SK-N-SH (cell line): ENCODE results near the gene DCAF16. TPM values are rescaled to one million over a fixed set of nuclear protein-coding genes. Genes with fewer than 3 reads are reported as not detected.
"Not testable (repeated sequence)": the region's sequence is repeated elsewhere in the genome, so short reads cannot be mapped to it uniquely, and the experiment has no call there.

Experiments used
- CTCF ChIA-PET: fragments of 300-600, 350-600 bp; formaldehyde crosslinking; extraction: SDS; loops from one replicate; lab custom pipeline; 2021; lab: Yijun Ruan, JAX
- POLR2A ChIA-PET: fragments of 350-600 bp; sonication (Branson Sonifier 250); formaldehyde crosslinking; extraction: SDS; loops from one replicate; lab custom pipeline; 2020; ENCODE audit warnings: antibody characterized with exemption, inconsistent platforms; lab: Yijun Ruan, JAX
- DNase-seq: peaks from one replicate; pipeline ENCODE4 v3.0.0; 2012
- H2AFZ ChIP-seq: fragments of 200-600 bp; sonication (generic); 2 replicates; pipeline ENCODE4 v1.8.1; 2016; ENCODE audit warnings: antibody characterized with exemption, mild to moderate bottlenecking, low read depth
- H3F3A ChIP-seq: fragments of 200-600 bp; sonication (generic); replicated peaks from 2 replicates; pipeline ENCODE3; 2016; ENCODE audit warnings: antibody characterized with exemption, mild to moderate bottlenecking; ENCODE audit not compliant: insufficient read depth
- H3K27ac ChIP-seq, 2 experiments: fragments of 200-500 bp in 1 of 2; fragments of 200-600 bp in 1 of 2; sonication (Bioruptor generic) in 1 of 2; sonication (generic), shearing (Covaris generic) in 1 of 2; 2 replicates each; pipeline versions ENCODE4 v1.5.1 to v1.6.1; 2014 to 2016; ENCODE audit warnings: low read depth in 2 of 2, inconsistent platforms in 1 of 2, low read length in 1 of 2, mild to moderate bottlenecking in 1 of 2, mixed read lengths in 1 of 2
- H3K27me3 ChIP-seq: fragments of 200-600 bp; sonication (generic), shearing (Covaris generic); 2 replicates; pipeline ENCODE4 v1.6.1; 2016; ENCODE audit warnings: mixed run types; ENCODE audit not compliant: insufficient read depth
- H3K36me3 ChIP-seq, 2 experiments: fragments of 200-500 bp in 1 of 2; fragments of 200-600 bp in 1 of 2; sonication (Bioruptor generic) in 1 of 2; sonication (generic) in 1 of 2; replicated peaks in 1 of 2; 2 replicates each; pipeline versions ENCODE3 to v1.5.1; 2014 to 2016; ENCODE audit warnings: low read length in 1 of 2, mild to moderate bottlenecking in 1 of 2; ENCODE audit not compliant: insufficient read depth in 2 of 2, control insufficient read depth in 1 of 2
- H3K4me1 ChIP-seq, 2 experiments: fragments of 200-500 bp in 1 of 2; fragments of 200-600 bp in 1 of 2; sonication (Bioruptor generic) in 1 of 2; sonication (generic), shearing (Covaris generic) in 1 of 2; 2 replicates each; pipeline versions ENCODE4 v1.5.1 to v1.6.1; 2014 to 2016; ENCODE audit warnings: low read depth in 1 of 2, low read length in 1 of 2, mixed run types in 1 of 2; ENCODE audit not compliant: insufficient read depth in 2 of 2, control insufficient read depth in 1 of 2
- H3K4me2 ChIP-seq: fragments of 200-600 bp; sonication (generic), shearing (Covaris generic); 2 replicates; pipeline ENCODE4 v1.6.1; 2017; ENCODE audit warnings: mixed run types
- H3K4me3 ChIP-seq, 2 experiments: fragments of 200-500 bp in 1 of 2; fragments of 200-600 bp in 1 of 2; sonication (Bioruptor generic) in 1 of 2; sonication (generic), shearing (Covaris generic) in 1 of 2; 2 replicates each; pipeline versions ENCODE4 v1.5.1 to v1.8.1; 2014 to 2016; ENCODE audit warnings: low read depth in 2 of 2, inconsistent platforms in 1 of 2, low read length in 1 of 2, mild to moderate bottlenecking in 1 of 2, mixed read lengths in 1 of 2, moderate library complexity in 1 of 2
- H3K79me2 ChIP-seq: fragments of 200-600 bp; sonication (generic); 2 replicates; pipeline ENCODE4 v1.8.1; 2017; ENCODE audit warnings: mild to moderate bottlenecking; ENCODE audit not compliant: insufficient read depth
- H3K9ac ChIP-seq: fragments of 200-600 bp; sonication (generic); 2 replicates; pipeline ENCODE4 v1.6.1; 2017; ENCODE audit warnings: mixed run types
- H3K9me2 ChIP-seq: fragments of 200-600 bp; sonication (generic); 2 replicates; pipeline ENCODE4 v1.6.1; 2017; ENCODE audit warnings: mixed run types
- H3K9me3 ChIP-seq: fragments of 200-600 bp; sonication (generic); 2 replicates; pipeline ENCODE4 v1.6.1; 2017; ENCODE audit warnings: mixed run types, mild to moderate bottlenecking, moderate library complexity
- H4K20me1 ChIP-seq: fragments of 200-600 bp; sonication (generic); 2 replicates; pipeline ENCODE4 v1.6.1; 2017; ENCODE audit warnings: mild to moderate bottlenecking, mixed run types; ENCODE audit not compliant: insufficient read depth
- EZH2phosphoT487 ChIP-seq: fragments of 200-600 bp; sonication (generic); IDR thresholded peaks from 2 replicates; pipeline ENCODE4 v1.6.1; 2017; ENCODE audit warnings: low read depth, mixed run types, mild to moderate bottlenecking, antibody characterized with exemption, moderate library complexity, borderline replicate concordance
- FOSL2 ChIP-seq: IDR thresholded peaks from 2 replicates; pipeline ENCODE4 v1.4.0; 2012; ENCODE audit warnings: low read depth, mild to moderate bottlenecking, moderate library complexity, borderline replicate concordance
- FOXJ3 ChIP-seq: sonication (generic); formaldehyde crosslinking; IDR thresholded peaks from 2 replicates; pipeline ENCODE4 v1.5.1; 2020; ENCODE audit warnings: mild to moderate bottlenecking, missing genetic modification reagents
- MEF2A ChIP-seq: IDR thresholded peaks from 2 replicates; pipeline ENCODE4 v1.4.0; 2012; ENCODE audit warnings: low read depth, borderline replicate concordance
- MXI1 ChIP-seq: IDR thresholded peaks from 2 replicates; pipeline ENCODE4 v1.6.1; 2012; ENCODE audit warnings: mild to moderate bottlenecking, low read depth, low read length, improper control_type of control experiment
- RFX5 ChIP-seq: IDR thresholded peaks from 2 replicates; pipeline ENCODE4 v1.6.1; 2012; ENCODE audit warnings: mild to moderate bottlenecking, improper control_type of control experiment, low read length
- SMC3 ChIP-seq: IDR thresholded peaks from 2 replicates; pipeline ENCODE4 v1.6.1; 2012; ENCODE audit warnings: low read depth, low read length, improper control_type of control experiment
- TCF12 ChIP-seq: IDR thresholded peaks from 2 replicates; pipeline ENCODE4 v1.4.0; 2012
- YY1 ChIP-seq: IDR thresholded peaks from 2 replicates; pipeline ENCODE4 v1.4.0; 2012; ENCODE audit warnings: low read depth, mild to moderate bottlenecking
- WGBS: methylation state at CpG from one replicate; pipeline ENCODE4 v1.1.6; 2017; ENCODE audit warnings: low lambda C conversion rate; 5-methylcytosine and 5-hydroxymethylcytosine counted together
- polyA plus RNA-seq, 3 experiments: library from polyadenylated mRNA; depleted of rRNA; stranded (reverse); fragments of >200 nt; gene quantifications; 2 replicates each; pipeline ENCODE4 v1.2.3, GENCODE V29; 2012
- TF ChIP-seq, protein P1 (sequence below): fragments of 200-600 bp; sonication (generic); IDR thresholded peaks from 2 replicates; pipeline ENCODE4 v1.6.1; 2017; ENCODE audit warnings: antibody characterized with exemption, mild to moderate bottlenecking, moderate library complexity
- TF ChIP-seq, protein P2 (sequence below): IDR thresholded peaks from 2 replicates; pipeline ENCODE4; 2012
- TF ChIP-seq, protein P3 (sequence below): IDR thresholded peaks from 2 replicates; pipeline ENCODE4 v1.6.1; 2012; ENCODE audit warnings: mild to moderate bottlenecking, low read depth, low read length, moderate library complexity

The DCAF16 gene
- polyA plus RNA-seq, 1 of the 3 experiments (the other 2 are of a cell fraction): 23.5 TPM

DNA sequence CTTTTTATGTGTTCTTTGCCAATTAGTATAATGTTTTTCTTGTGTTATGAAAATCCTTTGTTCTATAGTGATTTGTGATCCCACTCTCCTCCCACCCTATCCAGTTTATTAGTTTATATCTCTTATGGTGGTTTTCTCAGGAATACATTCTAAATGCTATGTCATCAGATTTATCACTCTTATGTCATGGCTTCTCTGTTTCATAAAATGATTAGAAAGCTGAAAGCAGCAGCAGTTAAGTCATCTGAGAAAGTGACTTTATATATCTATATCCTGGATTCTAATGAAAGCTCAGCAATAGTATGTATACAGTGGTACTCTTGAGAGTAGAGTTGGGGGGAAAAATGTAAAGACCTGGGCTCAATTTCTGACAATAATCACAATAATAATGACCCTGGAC is 41.4 kb upstream of the DCAF16 start:
- Histone ChIP-seq H3K4me1 (no peaks in the 10 kb centered on the region; a peak in 1 of 4 replicates), H3K27ac (no peak overlapping the region), H3K27me3 (no peaks in the 10 kb centered on the region), H3K9me2 (no peaks in the 10 kb centered on the region), H3F3A (peaks cover 7% of the 10 kb centered on the region), H3K9ac (no peak overlapping the region), H3K4me3 (no peak overlapping the region), H4K20me1 (no peaks in the 10 kb centered on the region), H3K79me2 (no peaks in the 10 kb centered on the region; the same call in 1 of the 2 replicates), H2AFZ (no peak overlapping the region), H3K4me2 (no peak overlapping the region), H3K36me3 (peaks cover 0 to 13% of the 10 kb centered on the region in 2 experiments), H3K9me3 (peaks cover 4% of the 10 kb centered on the region; the same call in 1 of the 2 replicates)
- ChIA-PET CTCF (no interaction called here), POLR2A (no interaction called here)
- DNase-seq: no peak
- TF ChIP-seq MEF2A (no peak), TCF12 (no peak), FOSL2 (no peak), YY1 (no peak), MXI1 (no peak), RFX5 (no peak), EZH2phosphoT487 (no peak), FOXJ3 (CRISPR knock-in tag) (no peak), SMC3 (no peak)
- TF ChIP-seq, protein P1, sequence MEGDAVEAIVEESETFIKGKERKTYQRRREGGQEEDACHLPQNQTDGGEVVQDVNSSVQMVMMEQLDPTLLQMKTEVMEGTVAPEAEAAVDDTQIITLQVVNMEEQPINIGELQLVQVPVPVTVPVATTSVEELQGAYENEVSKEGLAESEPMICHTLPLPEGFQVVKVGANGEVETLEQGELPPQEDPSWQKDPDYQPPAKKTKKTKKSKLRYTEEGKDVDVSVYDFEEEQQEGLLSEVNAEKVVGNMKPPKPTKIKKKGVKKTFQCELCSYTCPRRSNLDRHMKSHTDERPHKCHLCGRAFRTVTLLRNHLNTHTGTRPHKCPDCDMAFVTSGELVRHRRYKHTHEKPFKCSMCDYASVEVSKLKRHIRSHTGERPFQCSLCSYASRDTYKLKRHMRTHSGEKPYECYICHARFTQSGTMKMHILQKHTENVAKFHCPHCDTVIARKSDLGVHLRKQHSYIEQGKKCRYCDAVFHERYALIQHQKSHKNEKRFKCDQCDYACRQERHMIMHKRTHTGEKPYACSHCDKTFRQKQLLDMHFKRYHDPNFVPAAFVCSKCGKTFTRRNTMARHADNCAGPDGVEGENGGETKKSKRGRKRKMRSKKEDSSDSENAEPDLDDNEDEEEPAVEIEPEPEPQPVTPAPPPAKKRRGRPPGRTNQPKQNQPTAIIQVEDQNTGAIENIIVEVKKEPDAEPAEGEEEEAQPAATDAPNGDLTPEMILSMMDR: no peak
- TF ChIP-seq, protein P2, sequence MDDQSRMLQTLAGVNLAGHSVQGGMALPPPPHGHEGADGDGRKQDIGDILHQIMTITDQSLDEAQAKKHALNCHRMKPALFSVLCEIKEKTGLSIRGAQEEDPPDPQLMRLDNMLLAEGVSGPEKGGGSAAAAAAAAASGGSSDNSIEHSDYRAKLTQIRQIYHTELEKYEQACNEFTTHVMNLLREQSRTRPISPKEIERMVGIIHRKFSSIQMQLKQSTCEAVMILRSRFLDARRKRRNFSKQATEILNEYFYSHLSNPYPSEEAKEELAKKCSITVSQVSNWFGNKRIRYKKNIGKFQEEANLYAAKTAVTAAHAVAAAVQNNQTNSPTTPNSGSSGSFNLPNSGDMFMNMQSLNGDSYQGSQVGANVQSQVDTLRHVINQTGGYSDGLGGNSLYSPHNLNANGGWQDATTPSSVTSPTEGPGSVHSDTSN: no peak
- TF ChIP-seq, protein P3, sequence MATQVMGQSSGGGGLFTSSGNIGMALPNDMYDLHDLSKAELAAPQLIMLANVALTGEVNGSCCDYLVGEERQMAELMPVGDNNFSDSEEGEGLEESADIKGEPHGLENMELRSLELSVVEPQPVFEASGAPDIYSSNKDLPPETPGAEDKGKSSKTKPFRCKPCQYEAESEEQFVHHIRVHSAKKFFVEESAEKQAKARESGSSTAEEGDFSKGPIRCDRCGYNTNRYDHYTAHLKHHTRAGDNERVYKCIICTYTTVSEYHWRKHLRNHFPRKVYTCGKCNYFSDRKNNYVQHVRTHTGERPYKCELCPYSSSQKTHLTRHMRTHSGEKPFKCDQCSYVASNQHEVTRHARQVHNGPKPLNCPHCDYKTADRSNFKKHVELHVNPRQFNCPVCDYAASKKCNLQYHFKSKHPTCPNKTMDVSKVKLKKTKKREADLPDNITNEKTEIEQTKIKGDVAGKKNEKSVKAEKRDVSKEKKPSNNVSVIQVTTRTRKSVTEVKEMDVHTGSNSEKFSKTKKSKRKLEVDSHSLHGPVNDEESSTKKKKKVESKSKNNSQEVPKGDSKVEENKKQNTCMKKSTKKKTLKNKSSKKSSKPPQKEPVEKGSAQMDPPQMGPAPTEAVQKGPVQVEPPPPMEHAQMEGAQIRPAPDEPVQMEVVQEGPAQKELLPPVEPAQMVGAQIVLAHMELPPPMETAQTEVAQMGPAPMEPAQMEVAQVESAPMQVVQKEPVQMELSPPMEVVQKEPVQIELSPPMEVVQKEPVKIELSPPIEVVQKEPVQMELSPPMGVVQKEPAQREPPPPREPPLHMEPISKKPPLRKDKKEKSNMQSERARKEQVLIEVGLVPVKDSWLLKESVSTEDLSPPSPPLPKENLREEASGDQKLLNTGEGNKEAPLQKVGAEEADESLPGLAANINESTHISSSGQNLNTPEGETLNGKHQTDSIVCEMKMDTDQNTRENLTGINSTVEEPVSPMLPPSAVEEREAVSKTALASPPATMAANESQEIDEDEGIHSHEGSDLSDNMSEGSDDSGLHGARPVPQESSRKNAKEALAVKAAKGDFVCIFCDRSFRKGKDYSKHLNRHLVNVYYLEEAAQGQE: no peak

DNA sequence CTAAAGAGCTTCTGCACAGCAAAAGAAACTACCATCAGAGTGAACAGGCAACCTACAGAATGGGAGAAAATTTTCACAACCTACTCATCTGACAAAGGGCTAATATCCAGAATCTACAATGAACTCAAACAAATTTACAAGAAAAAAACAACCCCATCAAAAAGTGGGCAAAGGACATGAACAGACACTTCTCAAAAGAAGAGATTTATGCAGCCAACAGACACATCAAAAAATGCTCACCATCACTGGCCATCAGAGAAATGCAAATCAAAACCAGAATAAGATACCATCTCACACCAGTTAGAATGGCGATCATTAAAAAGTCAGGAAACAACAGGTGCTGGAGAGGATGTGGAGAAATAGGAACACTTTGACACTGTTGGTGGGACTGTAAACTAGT is 39.7 kb upstream of the DCAF16 start:
- 100% methylated on average over 1 of the region's 1 CpG for WGBS

More for the DNA sequence above, 39.7 kb upstream of the DCAF16 start:
- H3K9me3 ChIP-seq, H3K9ac ChIP-seq, H3K4me3 ChIP-seq, DNase-seq, H4K20me1 ChIP-seq, H3K79me2 ChIP-seq, H3K9me2 ChIP-seq, POLR2A ChIA-PET, H3K4me2 ChIP-seq, H3K27me3 ChIP-seq, H3K4me1 ChIP-seq, H2AFZ ChIP-seq, CTCF ChIA-PET, H3K27ac ChIP-seq: not testable (repeated sequence)
- peaks cover 10 to 23% of the 10 kb centered on the region in 2 experiments for H3K36me3 ChIP-seq
- H3F3A ChIP-seq: peaks cover 16% of the 10 kb centered on the region
